ENCODE results near the gene MAF. TPM values are rescaled to one million over a fixed set of nuclear protein-coding genes. Genes with fewer than 3 reads are reported as not detected.

MAF gene
- total and polyA plus RNA-seq, 11 donors = 2.8 to 59.0 (median 11.3) TPM

GRCh38 chr16:79632289-79632688 is 31.8 kb upstream of the MAF start:
- TF ChIP-seq, protein P1, sequence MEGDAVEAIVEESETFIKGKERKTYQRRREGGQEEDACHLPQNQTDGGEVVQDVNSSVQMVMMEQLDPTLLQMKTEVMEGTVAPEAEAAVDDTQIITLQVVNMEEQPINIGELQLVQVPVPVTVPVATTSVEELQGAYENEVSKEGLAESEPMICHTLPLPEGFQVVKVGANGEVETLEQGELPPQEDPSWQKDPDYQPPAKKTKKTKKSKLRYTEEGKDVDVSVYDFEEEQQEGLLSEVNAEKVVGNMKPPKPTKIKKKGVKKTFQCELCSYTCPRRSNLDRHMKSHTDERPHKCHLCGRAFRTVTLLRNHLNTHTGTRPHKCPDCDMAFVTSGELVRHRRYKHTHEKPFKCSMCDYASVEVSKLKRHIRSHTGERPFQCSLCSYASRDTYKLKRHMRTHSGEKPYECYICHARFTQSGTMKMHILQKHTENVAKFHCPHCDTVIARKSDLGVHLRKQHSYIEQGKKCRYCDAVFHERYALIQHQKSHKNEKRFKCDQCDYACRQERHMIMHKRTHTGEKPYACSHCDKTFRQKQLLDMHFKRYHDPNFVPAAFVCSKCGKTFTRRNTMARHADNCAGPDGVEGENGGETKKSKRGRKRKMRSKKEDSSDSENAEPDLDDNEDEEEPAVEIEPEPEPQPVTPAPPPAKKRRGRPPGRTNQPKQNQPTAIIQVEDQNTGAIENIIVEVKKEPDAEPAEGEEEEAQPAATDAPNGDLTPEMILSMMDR (IDR thresholded peaks at IDR 0.05) = no peak
- TF ChIP-seq POLR2A (IDR thresholded peaks at IDR 0.05) = no peak
- no peak overlapping the region for H3K4me3 ChIP-seq
- H3K9me3 ChIP-seq = peaks cover 0 to 4% (median 0%) of the 10 kb centered on the region in 12 donors
- ATAC-seq = no peak
- no peaks in the 10 kb centered on the region for H3K27me3 ChIP-seq
- DNase-seq = no peak
- no peaks in the 10 kb centered on the region for H3K36me3 ChIP-seq
- WGBS, 4 donors = 63 to 70% (median 67%) methylated on average over 7 of the region's 7 CpGs
- H3K4me1 ChIP-seq = no peaks in the 10 kb centered on the region
- no peak overlapping the region for H3K27ac ChIP-seq
- intact Hi-C loops (cut with DNase I) = no loop called here

DNA sequence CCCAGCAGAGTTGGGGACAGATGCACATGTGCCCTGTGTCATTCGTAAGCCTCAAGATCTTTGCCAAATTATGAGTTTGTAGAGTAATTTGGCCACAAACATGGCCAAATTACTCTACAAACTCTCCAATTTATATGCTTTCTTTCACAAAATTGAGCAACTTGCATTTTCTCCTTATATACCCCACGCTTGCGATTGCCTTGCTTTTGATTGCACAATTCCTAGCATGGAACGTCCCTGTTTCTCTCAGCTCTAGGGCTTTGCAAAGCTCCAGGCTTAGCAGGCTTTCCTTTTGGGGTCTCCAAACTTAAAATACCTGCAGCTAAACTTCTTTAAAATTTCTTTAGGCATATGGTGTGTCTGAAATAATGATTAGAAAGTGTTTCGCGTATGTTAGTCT is 28.5 kb upstream of the MAF start:
- WGBS, 4 donors = 90 to 98% (median 95%) methylated on average over 6 of the region's 6 CpGs
- no peaks in the 10 kb centered on the region for H3K4me1 ChIP-seq
- H3K36me3 ChIP-seq = no peaks in the 10 kb centered on the region
- H3K9me3 ChIP-seq = peaks cover 0 to 4% (median 0%) of the 10 kb centered on the region in 12 donors
- intact Hi-C loops (cut with DNase I) = no loop called here
- TF ChIP-seq, protein P1 (IDR thresholded peaks at IDR 0.05) = no peak
- no peak for TF ChIP-seq POLR2A (IDR thresholded peaks at IDR 0.05)
- ATAC-seq (no peak), DNase-seq (no peak)
- no peak overlapping the region for H3K27ac ChIP-seq
- H3K4me3 ChIP-seq = no peak overlapping the region
- H3K27me3 ChIP-seq = peaks cover 0 to 6% (median 0%) of the 10 kb centered on the region in 9 donors

DNA sequence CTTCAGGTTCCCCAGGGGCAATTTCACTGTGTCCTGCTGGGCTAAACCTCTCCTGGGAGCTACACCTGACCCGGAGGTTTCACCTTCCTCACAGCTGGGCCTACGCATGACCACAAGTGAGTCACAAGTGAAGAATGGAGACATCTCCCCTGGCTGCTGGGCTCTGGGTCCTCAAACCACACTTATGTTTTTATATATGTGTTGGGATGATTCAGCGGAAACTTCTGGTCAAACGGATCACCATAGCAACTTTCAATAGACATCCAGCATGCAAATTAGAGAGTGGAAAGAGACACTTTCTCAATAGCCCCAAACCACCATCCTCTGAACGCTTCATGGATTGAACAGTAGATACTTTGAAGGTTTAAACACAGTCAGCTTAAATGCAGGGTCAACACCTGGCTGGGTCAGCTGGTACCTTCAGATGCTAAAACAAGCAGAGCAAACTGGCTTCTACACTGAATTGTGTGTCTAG is 28.0 kb upstream of the MAF start:
- no peak overlapping the region for H3K27ac ChIP-seq
- no peak for ATAC-seq
- no peak for TF ChIP-seq POLR2A (IDR thresholded peaks at IDR 0.05)
- TF ChIP-seq, protein P1 (IDR thresholded peaks at IDR 0.05) = no peak
- DNase-seq = no peak
- peaks cover 0 to 4% (median 0%) of the 10 kb centered on the region in 12 donors for H3K9me3 ChIP-seq
- peaks cover 0 to 6% (median 0%) of the 10 kb centered on the region in 9 donors for H3K27me3 ChIP-seq
- H3K4me3 ChIP-seq = no peak overlapping the region
- no peaks in the 10 kb centered on the region for H3K36me3 ChIP-seq
- intact Hi-C loops (cut with DNase I) = no loop called here
- H3K4me1 ChIP-seq = no peaks in the 10 kb centered on the region
- WGBS, 4 donors = 85 to 91% (median 88%) methylated on average over 5 of the region's 5 CpGs

- Histone ChIP-seq H3K27ac (no peak overlapping the region), H3K4me1 (no peaks in the 10 kb centered on the region), H3K36me3 (no peaks in the 10 kb centered on the region), H3K4me3 (no peak overlapping the region), H3K9me3 (peaks cover 0 to 4% (median 0%) of the 10 kb centered on the region in 12 donors), H3K27me3 (peaks cover 0 to 11% (median 0%) of the 10 kb centered on the region in 9 donors)
- intact Hi-C loops (cut with DNase I) = no loop called here
- TF ChIP-seq, protein P1 (IDR thresholded peaks at IDR 0.05) = no peak
- TF ChIP-seq POLR2A (IDR thresholded peaks at IDR 0.05) = no peak
- DNase-seq = no peak
- WGBS, 4 donors = 89 to 97% (median 96%) methylated on average over 2 of the region's 2 CpGs
- no peak for ATAC-seq
Measured at GRCh38 chr16:79627092-79627491, 26.6 kb upstream of the MAF start.
